H1 (cell line): ENCODE data around the gene EXOG. TPM values are rescaled to one million over a fixed set of nuclear protein-coding genes. Genes with fewer than 3 reads are reported as not detected.

ENCODE experiments used
- CTCF ChIA-PET: fragments of 300-600 bp; sonication (Branson Sonifier 250); formaldehyde crosslinking; loops from one replicate; lab custom pipeline; 2021; ENCODE audit not compliant: partially characterized antibody; lab: Charles Lee
- POLR2A ChIA-PET: fragments of 300-600 bp; sonication (Branson Sonifier 250); formaldehyde crosslinking; loops from one replicate; lab custom pipeline; 2021; ENCODE audit warnings: inconsistent platforms; ENCODE audit not compliant: partially characterized antibody; lab: Charles Lee
- DNase-seq, 2 experiments: peaks; one replicate each; pipeline versions ENCODE4 v3.0.0 to v3.0.0-alpha.2; 2010 to 2022; ENCODE audit warnings: low spot score in 2 of 2, low read depth in 1 of 2, mixed read lengths in 1 of 2
- FAIRE-seq: peaks from 2 replicates; lab custom pipeline; 2011; peaks lifted over from hg19 to GRCh38; lab: Jason Lieb, UNC
- H2AFZ ChIP-seq: 2 replicates; pipeline ENCODE4 v1.8.1; 2012; ENCODE audit warnings: low read length, inconsistent platforms
- H2AK5ac ChIP-seq: 2 replicates; pipeline ENCODE4 v1.6.1; 2013; ENCODE audit warnings: low read depth, low read length
- H2BK120ac ChIP-seq: replicated peaks from 2 replicates; pipeline ENCODE3; 2013; ENCODE audit warnings: low read depth, low read length, inconsistent platforms
- H2BK12ac ChIP-seq: 2 replicates; pipeline ENCODE4 v1.6.1; 2013; ENCODE audit warnings: low read depth, low read length
- H2BK15ac ChIP-seq: 2 replicates; pipeline ENCODE4 v1.6.1; 2013; ENCODE audit warnings: low read length
- H2BK20ac ChIP-seq: 2 replicates; pipeline ENCODE4 v1.6.1; 2013; ENCODE audit warnings: low read length
- H2BK5ac ChIP-seq: 2 replicates; pipeline ENCODE4 v1.6.1; 2013; ENCODE audit warnings: low read depth, low read length
- H3K14ac ChIP-seq: 2 replicates; pipeline ENCODE4 v1.6.1; 2013; ENCODE audit warnings: inconsistent platforms; ENCODE audit not compliant: insufficient read length
- H3K18ac ChIP-seq: 2 replicates; pipeline ENCODE4 v1.6.1; 2013; ENCODE audit warnings: low read length; ENCODE audit errors: extremely low read depth
- H3K23ac ChIP-seq: 2 replicates; pipeline ENCODE4 v1.6.1; 2013; ENCODE audit warnings: inconsistent platforms; ENCODE audit not compliant: insufficient read length
- H3K23me2 ChIP-seq: 2 replicates; pipeline ENCODE4 v1.6.1; 2013; ENCODE audit warnings: low read depth, low read length
- H3K27ac ChIP-seq: 2 replicates; pipeline ENCODE4 v1.6.1; 2011; ENCODE audit warnings: low read depth, low read length, inconsistent platforms
- H3K27me3 ChIP-seq, 4 experiments: replicated peaks in 1 of 4; 1 replicate in 1 of 4; 2 replicates in 3 of 4; pipeline versions ENCODE4 v1.6.1 to v1.8.1; 2011 to 2013; ENCODE audit warnings: low read length in 3 of 4, mild to moderate bottlenecking in 3 of 4, inconsistent platforms in 2 of 4, mixed read lengths in 2 of 4, moderate library complexity in 1 of 4; ENCODE audit not compliant: control insufficient read depth in 3 of 4, insufficient read depth in 3 of 4; ENCODE audit errors: extremely low read depth in 1 of 4
- H3K36me3 ChIP-seq, 4 experiments: 2 replicates each; pipeline versions ENCODE4 v1.6.1 to v1.8.1; 2011 to 2013; ENCODE audit warnings: mild to moderate bottlenecking in 4 of 4, low read length in 3 of 4, moderate library complexity in 2 of 4, control low read depth in 1 of 4, inconsistent platforms in 1 of 4; ENCODE audit not compliant: insufficient read depth in 4 of 4, control insufficient read depth in 2 of 4
- H3K4ac ChIP-seq: replicated peaks from 2 replicates; pipeline ENCODE3; 2013; ENCODE audit warnings: low read length, low read depth, mixed read lengths, inconsistent platforms; ENCODE audit not compliant: insufficient read length
- H3K4me1 ChIP-seq, 4 experiments: replicated peaks in 1 of 4; 1 replicate in 1 of 4; 2 replicates in 3 of 4; pipeline versions ENCODE4 v1.6.1 to v1.8.1; 2011 to 2013; ENCODE audit warnings: low read length in 3 of 4, inconsistent platforms in 2 of 4, mixed read lengths in 1 of 4; ENCODE audit not compliant: insufficient read depth in 4 of 4, control insufficient read depth in 3 of 4
- H3K4me2 ChIP-seq, 2 experiments: 2 replicates each; pipeline versions ENCODE4 v1.6.1 to v1.8.1; 2011 to 2013; ENCODE audit warnings: low read depth in 2 of 2, low read length in 2 of 2, control low read depth in 1 of 2, inconsistent platforms in 1 of 2, mild to moderate bottlenecking in 1 of 2; ENCODE audit not compliant: insufficient read depth in 1 of 2
- H3K4me3 ChIP-seq, 4 experiments: fragments of 200-600, 300-600 bp in 1 of 4; sonication (generic), shearing (Covaris generic), sonication (Bioruptor Twin) in 1 of 4; 2 replicates each; pipeline versions ENCODE4 v1.5.1 to v1.8.1; 2011 to 2016; ENCODE audit warnings: low read length in 4 of 4, low read depth in 3 of 4, control low read depth in 2 of 4, inconsistent platforms in 2 of 4, mild to moderate bottlenecking in 2 of 4, mixed read lengths in 1 of 4, moderate library complexity in 1 of 4; ENCODE audit not compliant: insufficient read depth in 2 of 4; ENCODE audit errors: extremely low read depth in 1 of 4
- H3K56ac ChIP-seq: replicated peaks from 2 replicates; pipeline ENCODE3; 2013; ENCODE audit warnings: low read depth, mild to moderate bottlenecking, mixed read lengths, low read length, inconsistent platforms; ENCODE audit not compliant: insufficient read length
- H3K79me1 ChIP-seq: 2 replicates; pipeline ENCODE4 v1.6.1; 2013; ENCODE audit warnings: low read depth, low read length, control low read depth
- H3K79me2 ChIP-seq, 2 experiments: 2 replicates each; pipeline versions ENCODE4 v1.6.1 to v1.8.1; 2012 to 2013; ENCODE audit warnings: low read length in 2 of 2, mild to moderate bottlenecking in 2 of 2, inconsistent platforms in 1 of 2; ENCODE audit not compliant: insufficient read depth in 2 of 2, control insufficient read depth in 1 of 2
- H3K9ac ChIP-seq, 4 experiments: replicated peaks in 1 of 4; 1 replicate in 1 of 4; 2 replicates in 3 of 4; pipeline versions ENCODE4 v1.6.1 to v1.8.1; 2011 to 2013; ENCODE audit warnings: low read depth in 3 of 4, low read length in 3 of 4, control low read depth in 2 of 4, mild to moderate bottlenecking in 2 of 4, moderate library complexity in 2 of 4, inconsistent platforms in 1 of 4; ENCODE audit errors: extremely low read depth in 1 of 4
- H3K9me3 ChIP-seq, 2 experiments: 2 replicates each; pipeline versions ENCODE4 v1.6.1 to v1.8.1; 2012 to 2013; ENCODE audit warnings: mild to moderate bottlenecking in 2 of 2, moderate library complexity in 2 of 2, control low read depth in 1 of 2, inconsistent platforms in 1 of 2, low read depth in 1 of 2, low read length in 1 of 2, mixed read lengths in 1 of 2; ENCODE audit not compliant: insufficient read depth in 2 of 2
- H4K20me1 ChIP-seq, 2 experiments: replicated peaks in 1 of 2; 2 replicates each; pipeline versions ENCODE3 to v1.8.1; 2011 to 2013; ENCODE audit warnings: inconsistent platforms in 2 of 2, low read length in 2 of 2, mild to moderate bottlenecking in 1 of 2; ENCODE audit not compliant: insufficient read depth in 2 of 2, control insufficient read depth in 1 of 2
- H4K5ac ChIP-seq: 2 replicates; pipeline ENCODE4 v1.6.1; 2013; ENCODE audit warnings: low read length, low read depth, mixed read lengths, inconsistent platforms; ENCODE audit not compliant: insufficient read length
- H4K8ac ChIP-seq: 2 replicates; pipeline ENCODE4 v1.8.0; 2013; ENCODE audit warnings: mild to moderate bottlenecking, moderate library complexity, low read length, inconsistent platforms; ENCODE audit not compliant: insufficient read depth; ENCODE audit errors: extremely low read depth
- H4K91ac ChIP-seq: replicated peaks from 2 replicates; pipeline ENCODE3; 2013; ENCODE audit warnings: low read length, mixed read lengths, inconsistent platforms; ENCODE audit not compliant: insufficient read length
- CBX5 ChIP-seq: fragments of 300-800, 300-1000 bp; sonication (generic); IDR thresholded peaks from 2 replicates; pipeline ENCODE4 v1.7.1; 2016; ENCODE audit warnings: antibody characterized with exemption, low read length, low read depth
- WGBS, 2 experiments: shearing (Covaris generic) in 1 of 2; methylation state at CpG; one replicate each; pipeline versions ENCODE4 v1.1.6 to v1.1.7; 2013 to 2015; ENCODE audit warnings: low lambda C conversion rate in 2 of 2, mixed read lengths in 2 of 2, inconsistent platforms in 1 of 2, low coverage in 1 of 2, missing lambda C conversion rate in 1 of 2; ENCODE audit not compliant: insufficient replicate concordance in 2 of 2, insufficient coverage in 1 of 2, insufficient read length in 1 of 2; ENCODE audit errors: extremely low coverage in 1 of 2, missing lambda C conversion rate in 1 of 2; 5-methylcytosine and 5-hydroxymethylcytosine counted together
- polyA plus RNA-seq, 7 experiments: library from polyadenylated mRNA; depleted of rRNA in 3 of 7; stranded (reverse) in 5 of 7; unstranded in 2 of 7; fragments of >200 nt in 5 of 7; fragments of 200-250 nt in 2 of 7; gene quantifications; 1 replicate in 5 of 7; 2 replicates in 1 of 7; 4 replicates in 1 of 7; pipeline versions ENCODE4 v1.2.1 to v1.2.3, GENCODE V29; 2011 to 2013; ENCODE audit warnings: missing spikeins in 2 of 7, mixed read lengths in 2 of 7
- total RNA-seq: library from RNA; stranded (reverse); fragmentation: NEBNext Ultra II Directional; extraction: Animal tissue kit (Norgen Biotek cat#: 25700); gene quantifications from 2 replicates; pipeline ENCODE4 v1.2.1, GENCODE V29; 2021
- TF ChIP-seq, protein P1 (sequence below), 3 experiments: IDR thresholded peaks; 1 replicate in 2 of 3; 2 replicates in 1 of 3; pipeline versions ENCODE4 v1.5.1 to v1.6.1; 2011; ENCODE audit warnings: low read length in 3 of 3, mild to moderate bottlenecking in 3 of 3, inconsistent platforms in 2 of 3, low read depth in 1 of 3, moderate library complexity in 1 of 3; ENCODE audit not compliant: insufficient read depth in 1 of 3; ENCODE audit errors: control extremely low read depth in 1 of 3

EXOG gene
- total and polyA plus RNA-seq, 2 of the 8 experiments (the other 6 are each of a cell fraction or from before 2014, with no cell fraction given): 7.2 to 12.9 TPM

DNA sequence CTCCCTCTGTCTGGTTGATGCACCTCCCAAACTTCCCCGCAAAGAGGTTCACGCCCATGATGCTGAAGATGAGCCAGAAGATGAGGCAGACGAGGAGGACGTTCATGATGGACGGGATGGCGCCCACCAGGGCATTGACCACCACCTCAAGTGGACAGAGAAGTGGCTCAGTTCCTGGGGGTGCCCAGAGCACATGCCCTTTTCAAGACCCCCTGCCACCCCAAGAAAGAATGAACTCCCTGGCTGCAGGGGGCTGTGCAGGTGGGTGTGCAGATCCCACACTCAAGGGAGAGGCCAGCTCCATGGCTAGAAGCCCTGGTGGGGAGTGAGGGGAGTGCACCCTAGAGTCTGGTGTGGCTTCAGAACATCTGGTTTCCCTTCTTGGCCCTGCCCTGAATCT, 64.1 kb downstream of the EXOG start:
- Histone ChIP-seq H3K4me3 (no peak overlapping the region), H3K14ac (no peak overlapping the region), H3K36me3 (no peaks in the 10 kb centered on the region), H3K23ac (no peak overlapping the region), H3K4ac (no peak overlapping the region), H4K20me1 (no peaks in the 10 kb centered on the region), H2BK15ac (no peak overlapping the region), H4K5ac (no peak overlapping the region), H3K27ac (no peak overlapping the region), H3K79me2 (no peaks in the 10 kb centered on the region), H2BK120ac (no peak overlapping the region), H2BK12ac (no peak overlapping the region), H3K18ac (no peak overlapping the region), H3K4me1 (no peaks in the 10 kb centered on the region), H4K8ac (no peak overlapping the region), H3K56ac (no peak overlapping the region), H3K23me2 (no peaks in the 10 kb centered on the region), H2BK20ac (no peak overlapping the region), H3K9me3 (no peaks in the 10 kb centered on the region), H3K4me2 (no peak overlapping the region), H3K27me3 (no peaks in the 10 kb centered on the region), H2AK5ac (no peak overlapping the region), H4K91ac (no peak overlapping the region), H2BK5ac (no peak overlapping the region), H3K79me1 (no peaks in the 10 kb centered on the region), H3K9ac (no peak overlapping the region), H2AFZ (no peak overlapping the region)
- POLR2A ChIA-PET: no interaction called here
- WGBS, 2 experiments: 87% methylated on average over 6 of the region's 6 CpGs; no CpG with 5 or more reads in 1 of the 2 experiments
- CTCF ChIA-PET: interaction anchor here (0.8 to 4.1 kb wide), 14 partner anchors 12 to 163 kb away, joined by 3 to 16 read pairs (median 6); no protein-coding TSS in a partner anchor
- TF ChIP-seq CBX5: no peak
- TF ChIP-seq, protein P1, sequence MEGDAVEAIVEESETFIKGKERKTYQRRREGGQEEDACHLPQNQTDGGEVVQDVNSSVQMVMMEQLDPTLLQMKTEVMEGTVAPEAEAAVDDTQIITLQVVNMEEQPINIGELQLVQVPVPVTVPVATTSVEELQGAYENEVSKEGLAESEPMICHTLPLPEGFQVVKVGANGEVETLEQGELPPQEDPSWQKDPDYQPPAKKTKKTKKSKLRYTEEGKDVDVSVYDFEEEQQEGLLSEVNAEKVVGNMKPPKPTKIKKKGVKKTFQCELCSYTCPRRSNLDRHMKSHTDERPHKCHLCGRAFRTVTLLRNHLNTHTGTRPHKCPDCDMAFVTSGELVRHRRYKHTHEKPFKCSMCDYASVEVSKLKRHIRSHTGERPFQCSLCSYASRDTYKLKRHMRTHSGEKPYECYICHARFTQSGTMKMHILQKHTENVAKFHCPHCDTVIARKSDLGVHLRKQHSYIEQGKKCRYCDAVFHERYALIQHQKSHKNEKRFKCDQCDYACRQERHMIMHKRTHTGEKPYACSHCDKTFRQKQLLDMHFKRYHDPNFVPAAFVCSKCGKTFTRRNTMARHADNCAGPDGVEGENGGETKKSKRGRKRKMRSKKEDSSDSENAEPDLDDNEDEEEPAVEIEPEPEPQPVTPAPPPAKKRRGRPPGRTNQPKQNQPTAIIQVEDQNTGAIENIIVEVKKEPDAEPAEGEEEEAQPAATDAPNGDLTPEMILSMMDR (IDR thresholded peaks at IDR 0.05; ENCODE audit: control extremely low read depth in 1 of 3, insufficient read depth in 1 of 3, low read depth in 1 of 3, low read length in 3 of 3): peak in 2 of 3 experiments; percentile 32 to 37; a peak in 2 of 4 replicates
- DNase-seq (no peak), FAIRE-seq (no peak)
